H9 (cell line): ENCODE data around the gene MCM10. TPM values are rescaled to one million over a fixed set of nuclear protein-coding genes. Genes with fewer than 3 reads are reported as not detected.

Source experiments
- DNase-seq: peaks from one replicate; pipeline ENCODE4 v3.0.0-alpha.2; 2017
- H2AFZ ChIP-seq: one replicate; pipeline ENCODE4 v1.6.1; 2013; ENCODE audit warnings: mild to moderate bottlenecking, low read length, control low read depth, moderate library complexity
- H2AK5ac ChIP-seq: 2 replicates; pipeline ENCODE4 v1.6.1; 2013; ENCODE audit warnings: low read length, control low read depth, mixed read lengths; ENCODE audit not compliant: insufficient read length
- H2BK120ac ChIP-seq: one replicate; pipeline ENCODE4 v1.6.1; 2013; ENCODE audit warnings: low read depth, mild to moderate bottlenecking, low read length, control low read depth, inconsistent platforms; ENCODE audit not compliant: poor library complexity, severe bottlenecking
- H2BK12ac ChIP-seq: 2 replicates; pipeline ENCODE4 v1.6.1; 2013; ENCODE audit warnings: low read length, control low read depth, mixed read lengths, low read depth; ENCODE audit not compliant: insufficient read length
- H2BK15ac ChIP-seq: 2 replicates; pipeline ENCODE4 v1.6.1; 2013; ENCODE audit warnings: low read depth, low read length, control low read depth
- H2BK20ac ChIP-seq: one replicate; pipeline ENCODE4 v1.6.1; 2013; ENCODE audit warnings: low read depth, mild to moderate bottlenecking, low read length, control low read depth, inconsistent platforms; ENCODE audit not compliant: poor library complexity, severe bottlenecking
- H2BK5ac ChIP-seq: 2 replicates; pipeline ENCODE4 v1.6.1; 2013; ENCODE audit warnings: low read length, control low read depth, mixed read lengths; ENCODE audit not compliant: insufficient read length
- H3K14ac ChIP-seq: 2 replicates; pipeline ENCODE4 v1.6.1; 2013; ENCODE audit warnings: low read length, control low read depth; ENCODE audit not compliant: insufficient read depth
- H3K18ac ChIP-seq: 2 replicates; pipeline ENCODE4 v1.6.1; 2013; ENCODE audit warnings: low read depth, mild to moderate bottlenecking, mixed read lengths, low read length, control low read depth; ENCODE audit not compliant: insufficient read length
- H3K23ac ChIP-seq: 2 replicates; pipeline ENCODE4 v1.6.1; 2013; ENCODE audit warnings: low read length, control low read depth, mixed read lengths, low read depth; ENCODE audit not compliant: insufficient read length
- H3K23me2 ChIP-seq: 2 replicates; pipeline ENCODE4 v1.6.1; 2013; ENCODE audit warnings: low read depth, mild to moderate bottlenecking, mixed read lengths, low read length, control low read depth; ENCODE audit not compliant: insufficient read length, poor library complexity, severe bottlenecking
- H3K27ac ChIP-seq: 2 replicates; pipeline ENCODE4 v1.5.1; 2013; ENCODE audit warnings: low read length, control low read depth, mixed read lengths, low read depth; ENCODE audit not compliant: insufficient read length
- H3K27me3 ChIP-seq: 2 replicates; pipeline ENCODE4 v1.6.1; 2013; ENCODE audit warnings: low read length, control low read depth, inconsistent platforms; ENCODE audit not compliant: insufficient read depth
- H3K4ac ChIP-seq: 2 replicates; pipeline ENCODE4 v1.6.1; 2013; ENCODE audit warnings: low read depth, mild to moderate bottlenecking, control low read depth, inconsistent platforms, low read length, moderate library complexity
- H3K4me1 ChIP-seq: 2 replicates; pipeline ENCODE4 v1.6.1; 2013; ENCODE audit warnings: low read length, control low read depth, inconsistent platforms; ENCODE audit not compliant: insufficient read depth
- H3K4me2 ChIP-seq: 2 replicates; pipeline ENCODE4 v1.6.1; 2013; ENCODE audit warnings: low read length, control low read depth, mixed read lengths; ENCODE audit not compliant: insufficient read length, insufficient read depth
- H3K56ac ChIP-seq: 2 replicates; pipeline ENCODE4 v1.6.1; 2013; ENCODE audit warnings: low read depth, mild to moderate bottlenecking, mixed read lengths, low read length, control low read depth; ENCODE audit not compliant: insufficient read length
- H3K79me1 ChIP-seq: 2 replicates; pipeline ENCODE4 v1.6.1; 2013; ENCODE audit warnings: low read depth, mild to moderate bottlenecking, moderate library complexity, low read length, control low read depth, inconsistent platforms; ENCODE audit not compliant: insufficient read depth, poor library complexity, severe bottlenecking
- H3K79me2 ChIP-seq: 2 replicates; pipeline ENCODE4 v1.6.1; 2013; ENCODE audit warnings: low read length, control low read depth, inconsistent platforms; ENCODE audit not compliant: insufficient read depth
- H3K9ac ChIP-seq: 2 replicates; pipeline ENCODE4 v1.6.1; 2013; ENCODE audit warnings: low read length, control low read depth, mixed read lengths; ENCODE audit not compliant: insufficient read length; ENCODE audit errors: extremely low read depth
- H3K9me3 ChIP-seq: one replicate; pipeline ENCODE4 v1.6.1; 2013; ENCODE audit warnings: low read depth, low read length, inconsistent platforms; ENCODE audit not compliant: control insufficient read depth
- H3T11ph ChIP-seq: one replicate; pipeline ENCODE4 v1.6.1; 2013; ENCODE audit warnings: mild to moderate bottlenecking, low read length, control low read depth, inconsistent platforms
- H4K20me1 ChIP-seq: one replicate; pipeline ENCODE4 v1.6.1; 2013; ENCODE audit not compliant: control insufficient read depth, insufficient read length, insufficient read depth
- H4K5ac ChIP-seq: 2 replicates; pipeline ENCODE4 v1.6.1; 2013; ENCODE audit warnings: low read depth, mild to moderate bottlenecking, mixed read lengths, low read length, control low read depth; ENCODE audit not compliant: insufficient read length
- H4K8ac ChIP-seq: replicated peaks from 2 replicates; pipeline ENCODE4 v1.6.1; 2013; ENCODE audit warnings: low read length, control low read depth, mixed read lengths, low read depth; ENCODE audit not compliant: insufficient read length
- H4K91ac ChIP-seq: 2 replicates; pipeline ENCODE4 v1.6.1; 2013; ENCODE audit warnings: low read depth, mild to moderate bottlenecking, moderate library complexity, mixed read lengths, low read length, control low read depth; ENCODE audit not compliant: insufficient read length
- H3K27ac Mint-ChIP-seq, 3 experiments: 2 replicates in 2 of 3; 3 replicates in 1 of 3; pipeline ENCODE4 v1.8.0; 2020 to 2021; ENCODE audit warnings: mixed read lengths in 3 of 3, mild to moderate bottlenecking in 1 of 3, moderate library complexity in 1 of 3
- H3K27me3 Mint-ChIP-seq: 2 replicates; pipeline ENCODE4 v1.8.0; 2021; ENCODE audit warnings: low read depth, mild to moderate bottlenecking, moderate library complexity, mixed read lengths
- H3K36me3 Mint-ChIP-seq, 3 experiments: 2 replicates in 2 of 3; 3 replicates in 1 of 3; pipeline ENCODE4 v1.8.0; 2020 to 2021; ENCODE audit warnings: low read depth in 3 of 3, mixed read lengths in 3 of 3; ENCODE audit not compliant: insufficient read depth in 1 of 3
- H3K4me1 Mint-ChIP-seq, 2 experiments: 2 replicates each; pipeline ENCODE4 v1.8.0; 2020; ENCODE audit warnings: mixed read lengths in 2 of 2
- H3K4me3 Mint-ChIP-seq, 2 experiments: 2 replicates in 1 of 2; 3 replicates in 1 of 2; pipeline ENCODE4 v1.8.0; 2020 to 2021; ENCODE audit warnings: mild to moderate bottlenecking in 2 of 2, mixed read lengths in 2 of 2, moderate library complexity in 1 of 2
- H3K9me3 Mint-ChIP-seq, 2 experiments: 2 replicates in 1 of 2; 3 replicates in 1 of 2; pipeline ENCODE4 v1.8.0; 2020; ENCODE audit warnings: mild to moderate bottlenecking in 2 of 2, mixed read lengths in 2 of 2, moderate library complexity in 1 of 2
- CTCF ChIP-seq: fragments of 200-600 bp; sonication (generic); conservative IDR thresholded peaks from 3 replicates; pipeline ENCODE4 v1.8.0; 2021; ENCODE audit warnings: antibody characterized with exemption, mild to moderate bottlenecking
- WGBS: extraction: QIAGEN DNeasy Blood & Tissue Kit; methylation state at CpG from one replicate; pipeline ENCODE4 v1.1.7; 2013; ENCODE audit warnings: missing lambda C conversion rate, low lambda C conversion rate, mixed read lengths; ENCODE audit not compliant: insufficient read length; ENCODE audit errors: extremely low coverage; 5-methylcytosine and 5-hydroxymethylcytosine counted together
- total RNA-seq: library from RNA; stranded (reverse); gene quantifications from 2 replicates; pipeline ENCODE4 v1.2.1, GENCODE V29; 2021

The MCM10 gene
- total RNA-seq, 1 experiment from 2014 or later: 67.4 TPM

- Mint-ChIP-seq H3K9me3 (no peaks in the 10 kb centered on the region), H3K4me3 (no peak overlapping the region), H3K27ac (no peak overlapping the region), H3K27me3 (no peaks in the 10 kb centered on the region), H3K4me1 (no peaks in the 10 kb centered on the region), H3K36me3 (peaks cover 75 to 94% (median 89%) of the 10 kb centered on the region in 3 experiments; a peak in 6 of 7 replicates)
- H3K9ac ChIP-seq: no peak overlapping the region
- no peak overlapping the region for H3K4me2 ChIP-seq
- no peak overlapping the region for H3K27ac ChIP-seq
- no peak overlapping the region for H2BK120ac ChIP-seq
- no peaks in the 10 kb centered on the region for H3K27me3 ChIP-seq
- no peak overlapping the region for H3K18ac ChIP-seq
- H2BK5ac ChIP-seq: no peak overlapping the region
- no peak overlapping the region for H2BK15ac ChIP-seq
- H3K4me1 ChIP-seq: no peaks in the 10 kb centered on the region
- H3K79me2 ChIP-seq: no peaks in the 10 kb centered on the region
- no peak overlapping the region for H4K8ac ChIP-seq
- no peak overlapping the region for H3K23ac ChIP-seq
- no peak for DNase-seq
- H3T11ph ChIP-seq: no peak overlapping the region
- no peak overlapping the region for H3K56ac ChIP-seq
- H4K91ac ChIP-seq: no peak overlapping the region
- no peaks in the 10 kb centered on the region for H3K9me3 ChIP-seq
- no peak for TF ChIP-seq CTCF
- no CpG with 5 or more reads among the region's 4 CpGs for WGBS
- H2AK5ac ChIP-seq: no peak overlapping the region
- no peak overlapping the region for H2BK12ac ChIP-seq
- no peaks in the 10 kb centered on the region for H3K23me2 ChIP-seq
- no peaks in the 10 kb centered on the region for H4K20me1 ChIP-seq
- no peak overlapping the region for H3K14ac ChIP-seq
- H3K4ac ChIP-seq: no peak overlapping the region
- no peaks in the 10 kb centered on the region for H3K79me1 ChIP-seq
- H2AFZ ChIP-seq: no peak overlapping the region
- H4K5ac ChIP-seq: no peak overlapping the region
- H2BK20ac ChIP-seq: no peak overlapping the region
These were observed 19.4 kb downstream of the MCM10 start for GRCh38 chr10:13180788-13181187.
